COLO668 (cell line): ENCODE results near the gene ACBD4.

Experiments used
- DNase-seq: peaks from one replicate; lab custom pipeline; 2025; ENCODE audit not compliant: unreplicated experiment; lab: John Stamatoyannopoulos, UW

ACBD4 gene

GRCh38 chr17:45132572-45133463 lies 2.7 kb upstream of the ACBD4 start:
- DNase-seq: peak; percentile 75

DNA sequence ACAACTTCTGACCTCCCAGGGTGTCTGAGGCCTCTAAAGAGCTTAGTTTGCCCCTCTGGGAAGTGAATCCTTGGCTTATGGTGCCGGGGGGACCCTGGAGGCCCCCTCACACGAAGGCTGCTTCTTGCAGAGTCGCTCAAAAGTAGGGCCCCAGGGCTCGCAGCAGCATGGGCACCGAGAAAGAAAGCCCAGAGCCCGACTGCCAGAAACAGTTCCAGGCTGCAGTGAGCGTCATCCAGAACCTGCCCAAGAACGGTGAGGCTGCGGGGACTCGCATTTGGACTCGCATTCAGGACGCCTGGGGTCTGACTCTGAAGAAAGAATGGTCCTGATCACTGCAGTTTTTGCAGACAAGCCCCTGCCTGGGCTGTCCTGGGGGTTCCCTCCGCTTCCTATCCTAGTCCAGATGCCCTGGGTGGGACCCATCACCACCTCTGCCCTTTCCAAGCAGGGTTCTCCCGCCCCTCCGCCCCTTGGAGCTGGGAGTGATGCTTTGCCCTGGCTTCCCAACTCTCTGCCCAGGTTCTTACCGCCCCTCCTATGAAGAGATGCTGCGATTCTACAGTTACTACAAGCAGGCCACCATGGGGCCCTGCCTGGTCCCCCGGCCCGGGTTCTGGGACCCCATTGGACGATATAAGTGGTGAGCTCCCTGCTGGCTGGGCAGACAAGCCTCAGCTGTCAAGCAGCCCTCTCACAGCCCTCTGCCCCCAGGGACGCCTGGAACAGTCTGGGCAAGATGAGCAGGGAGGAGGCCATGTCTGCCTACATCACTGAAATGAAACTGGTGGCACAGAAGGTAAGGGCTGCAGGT lies 698 bp downstream of the ACBD4 start:
- DNase-seq: no peak

DNA sequence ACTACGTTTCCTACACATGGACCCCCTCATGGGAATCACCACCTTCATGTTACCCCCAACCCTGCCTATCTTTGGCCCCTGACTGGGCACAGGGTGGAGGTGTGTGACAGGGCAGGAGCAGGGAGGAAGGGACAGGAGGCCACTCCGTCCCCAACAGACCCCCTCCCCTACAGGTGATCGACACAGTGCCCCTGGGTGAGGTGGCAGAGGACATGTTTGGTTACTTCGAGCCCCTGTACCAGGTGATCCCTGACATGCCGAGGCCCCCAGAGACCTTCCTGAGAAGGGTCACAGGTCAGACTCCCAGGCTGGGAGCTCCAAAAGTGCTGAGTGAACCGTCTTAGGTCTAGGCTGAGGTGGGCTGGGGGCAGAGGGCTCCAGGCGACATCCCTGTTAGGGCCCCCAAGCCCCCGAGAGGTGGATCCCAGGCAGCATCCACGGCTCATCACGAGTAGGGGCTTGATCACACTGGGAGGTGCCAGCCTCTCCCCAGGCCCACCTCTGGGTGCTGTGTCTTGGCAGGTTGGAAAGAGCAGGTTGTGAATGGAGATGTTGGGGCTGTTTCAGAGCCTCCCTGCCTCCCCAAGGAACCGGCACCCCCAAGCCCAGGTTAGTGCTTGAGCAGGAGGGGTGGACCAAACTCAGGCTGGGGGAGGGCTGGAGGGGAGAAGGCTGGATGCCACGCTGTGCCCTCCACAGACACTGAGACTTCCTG lies 1.5 kb downstream of the ACBD4 start:
- DNase-seq: no peak

DNA sequence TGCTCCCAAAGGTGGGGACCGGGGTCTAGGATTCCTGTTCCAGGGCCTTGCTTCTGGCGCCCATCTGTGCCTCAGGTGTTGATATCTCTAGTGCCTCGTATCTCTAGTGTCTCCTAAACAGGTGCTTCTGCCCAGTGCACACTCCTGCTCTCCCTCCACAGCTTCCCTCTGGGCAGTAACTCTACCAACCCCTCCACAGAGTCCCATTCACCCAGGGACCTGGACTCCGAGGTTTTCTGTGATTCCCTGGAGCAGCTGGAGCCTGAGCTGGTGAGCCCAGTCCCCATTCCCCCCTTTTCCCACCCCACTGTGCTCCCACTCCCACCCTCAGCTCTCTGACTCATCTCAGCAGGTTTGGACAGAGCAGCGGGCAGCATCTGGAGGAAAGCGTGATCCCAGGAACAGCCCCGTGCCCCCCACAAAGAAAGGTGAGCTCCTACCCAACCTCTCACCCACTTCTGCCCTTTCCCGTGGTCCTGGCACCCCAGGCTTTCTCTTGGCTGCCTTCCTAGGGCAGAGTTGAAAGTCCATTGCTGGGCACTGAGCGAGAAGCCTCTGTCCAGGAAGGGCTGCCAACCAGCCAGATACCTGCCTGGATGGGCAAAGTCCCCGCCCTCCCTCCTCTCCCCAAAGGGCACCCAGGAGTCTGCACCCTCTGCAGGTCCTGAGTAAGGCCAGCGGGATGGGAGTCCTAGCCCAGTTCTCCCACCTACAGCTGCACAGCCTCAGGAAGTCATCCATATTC lies 2.2 kb downstream of the ACBD4 start:
- DNase-seq: no peak

DNA sequence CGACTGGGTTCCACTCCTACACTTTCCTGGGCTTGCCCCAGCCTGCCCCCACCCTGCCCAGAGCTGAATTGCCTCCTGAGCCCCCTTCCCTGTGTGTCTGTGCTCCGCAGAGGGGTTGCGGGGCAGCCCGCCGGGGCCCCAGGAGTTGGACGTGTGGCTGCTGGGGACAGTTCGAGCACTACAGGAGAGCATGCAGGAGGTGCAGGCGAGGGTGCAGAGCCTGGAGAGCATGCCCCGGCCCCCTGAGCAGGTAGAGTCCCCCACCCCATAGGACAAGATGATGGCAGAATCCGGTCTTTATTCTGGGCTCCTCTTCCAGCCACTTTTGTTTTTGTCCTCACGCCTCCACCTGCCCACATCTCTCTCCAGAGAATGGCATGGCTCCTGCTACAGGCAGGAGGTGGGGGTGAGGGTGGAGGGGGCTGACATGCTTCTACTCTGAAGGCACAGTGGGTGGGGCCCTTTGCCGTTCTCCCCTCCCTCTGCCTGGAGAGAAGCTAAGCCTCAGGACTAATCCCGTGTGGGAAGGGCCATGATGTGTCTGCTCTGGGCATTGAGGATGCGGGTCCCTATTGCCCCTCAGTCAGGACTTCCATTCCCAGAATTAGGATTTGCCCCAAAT lies 3.5 kb downstream of the ACBD4 start:
- no peak for DNase-seq

DNA sequence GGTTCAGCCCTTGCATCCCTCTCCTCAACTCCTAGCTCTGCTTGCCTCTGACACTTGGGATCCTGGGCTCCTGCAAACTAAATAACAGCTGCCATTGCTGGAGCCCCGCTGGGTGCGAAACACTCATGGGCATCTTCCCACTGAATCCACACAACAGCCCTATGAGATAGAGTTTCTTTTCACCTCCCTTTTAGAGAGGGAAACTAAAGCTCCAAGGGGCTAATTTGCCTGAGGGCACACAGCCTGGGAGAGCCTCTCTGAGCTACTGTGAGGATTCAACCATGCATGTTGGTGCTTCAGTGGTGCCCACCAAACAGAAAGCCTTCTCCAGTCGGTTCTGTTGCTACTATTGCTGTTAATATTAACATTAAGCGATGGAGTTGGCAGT lies 4.0 kb downstream of the ACBD4 start:
- DNase-seq: no peak

GRCh38 chr17:45143094-45143670 lies 7.7 kb downstream of the ACBD4 start:
- DNase-seq: no peak

- DNase-seq: no peak
Observed at GRCh38 chr17:45143767-45144198, 8.3 kb downstream of the ACBD4 start.

- no peak for DNase-seq
Observed at GRCh38 chr17:45144199-45145034, 8.9 kb downstream of the ACBD4 start.

- no peak for DNase-seq
Observed at GRCh38 chr17:45145035-45145389, 9.5 kb downstream of the ACBD4 start.

DNA sequence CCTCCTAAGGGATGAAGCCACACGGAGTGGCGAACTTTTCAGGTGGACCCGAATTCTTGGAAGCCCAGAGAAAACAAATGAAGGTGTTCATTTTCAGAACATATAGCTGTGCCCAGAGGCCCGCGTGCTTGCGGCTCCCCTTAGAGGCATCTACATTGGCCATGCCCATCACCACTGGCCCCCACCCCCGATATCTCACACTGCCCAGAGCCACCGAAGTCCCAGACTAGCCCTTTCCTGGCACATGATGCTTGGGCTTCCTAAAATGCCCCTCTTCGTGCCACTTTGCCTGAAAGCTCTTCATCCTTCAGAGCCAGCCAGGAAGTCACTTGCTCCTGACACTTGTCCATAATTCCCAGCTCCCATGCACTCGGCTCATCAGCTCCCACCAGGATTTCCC lies 10.7 kb downstream of the ACBD4 start:
- DNase-seq: no peak

DNA sequence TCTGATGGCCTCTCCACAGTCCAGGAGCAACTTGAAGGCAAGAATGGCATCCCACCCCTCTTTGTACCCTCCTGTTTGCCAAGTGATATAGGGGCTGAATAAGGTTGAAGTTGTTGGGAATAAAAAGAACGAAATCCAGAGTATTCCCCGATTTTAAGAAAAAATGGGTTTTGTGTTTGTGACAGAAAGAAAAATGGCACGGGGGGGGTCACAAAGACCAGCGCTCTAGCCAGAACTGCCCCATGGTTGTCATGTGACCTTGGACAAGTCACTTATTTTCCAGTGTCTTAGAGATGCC lies 11.1 kb downstream of the ACBD4 start:
- no peak for DNase-seq

DNA sequence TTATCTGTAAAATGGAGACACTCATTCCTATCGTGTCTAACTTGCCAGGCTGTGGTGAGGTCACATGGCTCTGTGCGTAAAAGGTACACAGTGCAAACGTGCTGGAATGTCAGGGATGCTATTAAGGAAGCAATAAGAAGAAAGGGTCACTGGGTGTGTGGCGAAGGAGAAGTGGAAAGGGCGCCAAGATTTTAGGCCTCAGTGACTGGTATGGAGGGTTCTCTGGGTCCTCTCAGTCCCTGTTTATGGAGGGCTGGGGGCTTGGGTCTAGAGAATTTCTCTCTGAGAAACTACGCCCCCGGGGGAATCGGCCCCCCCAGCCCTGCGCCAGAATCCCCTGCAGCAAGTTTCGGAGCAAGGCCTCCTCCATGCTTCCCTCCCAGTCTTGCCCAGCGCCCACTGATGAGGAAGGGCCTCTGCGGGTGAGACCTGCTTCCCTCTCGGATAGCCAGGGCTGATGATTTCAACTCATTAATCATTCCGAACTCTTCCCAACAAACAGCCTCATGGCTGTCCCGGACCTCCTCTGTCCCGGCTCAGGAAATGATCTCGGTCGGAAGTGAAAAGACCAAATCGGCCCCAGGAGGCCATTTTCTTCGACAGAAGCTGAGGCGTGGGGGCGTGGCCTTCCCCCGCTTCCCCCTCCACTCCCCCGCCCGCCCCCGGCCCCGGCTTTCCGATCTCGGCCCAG lies 11.5 kb downstream of the ACBD4 start:
- peak; percentile 74 for DNase-seq

DNA sequence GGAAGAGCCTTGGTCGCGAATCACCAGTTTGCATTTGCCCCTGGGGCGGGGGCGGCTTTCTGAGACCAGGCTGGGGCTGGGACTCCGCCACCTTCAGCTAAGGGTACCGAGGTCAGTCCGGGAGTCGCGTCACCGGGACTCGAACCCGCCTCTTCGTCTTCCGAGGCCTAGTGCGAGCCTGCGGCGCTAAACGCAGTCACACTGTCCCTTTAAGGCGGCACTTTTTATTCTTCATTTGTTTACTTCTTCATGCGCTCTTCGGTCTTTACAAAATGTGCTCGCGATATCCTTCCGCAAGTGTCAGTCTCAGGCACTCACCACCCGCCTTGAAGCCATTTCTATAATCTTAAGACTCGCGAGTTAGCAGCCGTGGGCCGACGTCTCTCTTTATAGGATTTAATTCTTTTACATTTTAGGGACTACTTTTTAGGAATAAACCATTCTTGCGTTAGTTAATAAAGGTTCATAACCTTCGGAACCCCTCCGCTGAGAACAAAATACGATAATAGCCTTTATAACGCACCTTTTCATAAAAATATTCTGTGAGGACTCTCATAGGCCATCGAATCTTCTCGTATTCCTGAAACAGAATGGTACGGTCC lies 12.2 kb downstream of the ACBD4 start:
- peak; percentile 74 for DNase-seq

- peak; percentile 97 for DNase-seq
Observed at GRCh38 chr17:45148183-45149036, 12.9 kb downstream of the ACBD4 start, which contains the start of gene HEXIM1. HEXIM1 (plus strand) TSS chr17:45148475; CDS start chr17:45149191, 716 bp downstream.

DNA sequence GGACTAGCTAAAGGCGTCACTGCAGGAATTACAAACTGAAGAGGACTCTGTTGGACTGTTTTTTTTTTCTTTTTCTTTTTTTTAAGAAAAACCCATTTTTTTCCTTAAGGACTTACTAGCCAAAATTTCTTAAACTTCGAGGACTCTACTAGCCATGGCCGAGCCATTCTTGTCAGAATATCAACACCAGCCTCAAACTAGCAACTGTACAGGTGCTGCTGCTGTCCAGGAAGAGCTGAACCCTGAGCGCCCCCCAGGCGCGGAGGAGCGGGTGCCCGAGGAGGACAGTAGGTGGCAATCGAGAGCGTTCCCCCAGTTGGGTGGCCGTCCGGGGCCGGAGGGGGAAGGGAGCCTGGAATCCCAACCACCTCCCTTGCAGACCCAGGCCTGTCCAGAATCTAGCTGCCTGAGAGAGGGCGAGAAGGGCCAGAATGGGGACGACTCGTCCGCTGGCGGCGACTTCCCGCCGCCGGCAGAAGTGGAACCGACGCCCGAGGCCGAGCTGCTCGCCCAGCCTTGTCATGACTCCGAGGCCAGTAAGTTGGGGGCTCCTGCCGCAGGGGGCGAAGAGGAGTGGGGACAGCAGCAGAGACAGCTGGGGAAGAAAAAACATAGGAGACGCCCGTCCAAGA lies 13.7 kb downstream of the ACBD4 start:
- peak; percentile 80 for DNase-seq
